ENCODE data around the gene SLC13A1. TPM values are rescaled to one million over a fixed set of nuclear protein-coding genes. Genes with fewer than 3 reads are reported as not detected.
"Not testable (repeated sequence)": the region's sequence is repeated elsewhere in the genome, so short reads cannot be mapped to it uniquely, and the experiment has no call there.

The SLC13A1 gene
- total RNA-seq, 1 experiment from 2014 or later = not detected

- BruUV-seq (replicated peaks) = no TSS peak
- Histone ChIP-seq H3K4me1 (ENCODE audit: insufficient read depth, low read length, poor library complexity, severe bottlenecking) (peaks cover 15% of the 10 kb centered on the region), H3K27ac (ENCODE audit: low read depth, low read length, poor library complexity, severe bottlenecking) (no peak overlapping the region), H3K4me3 (ENCODE audit: low read depth, low read length, poor library complexity, severe bottlenecking) (no peak overlapping the region), H3K36me3 (ENCODE audit: insufficient read depth, low read length, poor library complexity, severe bottlenecking) (no peaks in the 10 kb centered on the region), H3K9me3 (ENCODE audit: low read depth, low read length, poor library complexity, severe bottlenecking) (peaks cover 5% of the 10 kb centered on the region), H3K27me3 (replicated peaks; ENCODE audit: insufficient read depth, low read depth, low read length, poor library complexity) (no peaks in the 10 kb centered on the region)
- no peak for DNase-seq (ENCODE audit: low spot score)
- CTCF ChIA-PET = no interaction called here
- TF ChIP-seq EZH2 (IDR thresholded peaks at IDR 0.05; ENCODE audit: borderline replicate concordance, low read depth, low read length, poor library complexity, severe bottlenecking) (no peak), CTCF (conservative IDR thresholded peaks at IDR 0.05; ENCODE audit: low read depth, low read length) (no peak)
- POLR2A ChIA-PET (ENCODE audit: low non-redundant PET) = no interaction called here
- intact Hi-C loops (cut with micrococcal nuclease; ENCODE audit: unreplicated experiment) = no loop called here
Measured at GRCh38 chr7:123096434-123096833, 103.3 kb downstream of the SLC13A1 start.

DNA sequence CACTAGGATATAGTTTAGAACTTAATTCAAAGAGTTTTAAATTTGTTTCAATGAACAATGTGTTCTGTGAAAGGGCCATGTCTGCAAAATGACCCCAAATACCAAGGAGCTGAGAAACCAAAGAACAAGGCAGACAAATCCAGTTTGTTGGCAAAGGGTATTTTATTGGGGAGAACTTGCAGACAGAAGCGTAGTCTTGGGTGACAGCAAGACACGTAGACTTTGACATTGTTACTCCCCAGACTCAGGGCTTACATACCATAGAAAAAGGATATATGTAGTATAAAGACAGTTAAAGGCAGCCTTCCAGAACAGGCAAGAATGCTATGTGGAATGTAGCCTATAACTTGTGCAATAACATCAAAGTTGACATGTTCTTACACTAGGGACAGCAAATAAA is 109.3 kb downstream of the SLC13A1 start:
- ChIA-PET CTCF (no interaction called here), POLR2A (ENCODE audit: low non-redundant PET) (no interaction called here)
- Histone ChIP-seq H3K36me3 (ENCODE audit: insufficient read depth, low read length, poor library complexity, severe bottlenecking) (no peaks in the 10 kb centered on the region), H3K4me3 (ENCODE audit: low read depth, low read length, poor library complexity, severe bottlenecking) (no peak overlapping the region), H3K9me3 (ENCODE audit: low read depth, low read length, poor library complexity, severe bottlenecking) (no peaks in the 10 kb centered on the region), H3K27me3 (replicated peaks; ENCODE audit: insufficient read depth, low read depth, low read length, poor library complexity) (no peaks in the 10 kb centered on the region), H3K27ac (ENCODE audit: low read depth, low read length, poor library complexity, severe bottlenecking) (no peak overlapping the region), H3K4me1 (ENCODE audit: insufficient read depth, low read length, poor library complexity, severe bottlenecking) (no peaks in the 10 kb centered on the region)
- BruUV-seq (replicated peaks) = no TSS peak
- TF ChIP-seq CTCF (conservative IDR thresholded peaks at IDR 0.05; ENCODE audit: low read depth, low read length) (no peak), EZH2 (IDR thresholded peaks at IDR 0.05; ENCODE audit: borderline replicate concordance, low read depth, low read length, poor library complexity, severe bottlenecking) (no peak)
- no peak for DNase-seq (ENCODE audit: low spot score)
- intact Hi-C loops (cut with micrococcal nuclease; ENCODE audit: unreplicated experiment) = no loop called here

DNA sequence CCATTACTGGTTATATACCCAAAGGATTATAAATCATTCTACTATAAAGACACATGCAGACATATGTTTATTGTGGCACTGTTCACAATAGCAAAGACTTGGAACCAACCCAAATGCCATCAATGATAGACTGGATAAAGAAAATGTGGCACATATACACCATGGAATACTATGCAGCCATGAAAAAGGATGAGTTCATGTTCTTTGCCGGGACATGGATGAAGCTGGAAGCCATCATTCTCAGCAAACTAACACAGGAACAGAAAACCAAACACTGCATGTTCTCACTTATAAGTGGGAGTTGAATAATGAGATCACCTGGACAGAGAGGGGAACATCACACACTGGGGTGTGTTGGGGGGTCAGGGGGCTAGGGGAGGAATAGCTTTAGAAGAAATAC is 112.9 kb downstream of the SLC13A1 start:
- CTCF ChIA-PET; H3K4me1 ChIP-seq (ENCODE audit: insufficient read depth, low read length, poor library complexity, severe bottlenecking); H3K36me3 ChIP-seq (ENCODE audit: insufficient read depth, low read length, poor library complexity, severe bottlenecking); BruUV-seq (replicated peaks); H3K4me3 ChIP-seq (ENCODE audit: low read depth, low read length, poor library complexity, severe bottlenecking); H3K9me3 ChIP-seq (ENCODE audit: low read depth, low read length, poor library complexity, severe bottlenecking); DNase-seq (ENCODE audit: low spot score); intact Hi-C loops (cut with micrococcal nuclease; ENCODE audit: unreplicated experiment); H3K27me3 ChIP-seq (replicated peaks; ENCODE audit: insufficient read depth, low read depth, low read length, poor library complexity); H3K27ac ChIP-seq (ENCODE audit: low read depth, low read length, poor library complexity, severe bottlenecking); POLR2A ChIA-PET (ENCODE audit: low non-redundant PET): not testable (repeated sequence)

DNA sequence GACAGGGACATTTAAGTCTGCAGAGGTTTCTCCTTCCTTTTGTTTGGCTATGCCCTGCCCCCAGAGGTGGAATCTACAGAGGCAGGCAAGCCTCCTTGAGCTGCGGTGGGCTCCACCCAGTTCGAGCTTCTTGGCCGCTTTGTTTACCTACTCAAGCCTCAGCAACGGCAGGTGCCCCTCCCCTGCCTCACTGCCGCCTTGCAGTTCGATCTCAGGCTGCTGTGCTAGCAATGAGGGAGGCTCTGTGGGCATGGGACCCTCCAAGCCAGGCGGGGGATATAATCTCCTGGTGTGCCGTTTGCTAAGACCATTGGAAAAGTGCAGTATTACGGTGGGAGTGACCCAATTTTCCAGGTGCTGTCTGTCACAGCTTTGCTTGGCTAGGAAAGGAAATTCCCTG is 114.9 kb downstream of the SLC13A1 start:
- H3K9me3 ChIP-seq (ENCODE audit: low read depth, low read length, poor library complexity, severe bottlenecking); intact Hi-C loops (cut with micrococcal nuclease; ENCODE audit: unreplicated experiment); H3K36me3 ChIP-seq (ENCODE audit: insufficient read depth, low read length, poor library complexity, severe bottlenecking); BruUV-seq (replicated peaks); H3K27me3 ChIP-seq (replicated peaks; ENCODE audit: insufficient read depth, low read depth, low read length, poor library complexity); POLR2A ChIA-PET (ENCODE audit: low non-redundant PET); H3K27ac ChIP-seq (ENCODE audit: low read depth, low read length, poor library complexity, severe bottlenecking); CTCF ChIA-PET; DNase-seq (ENCODE audit: low spot score); H3K4me1 ChIP-seq (ENCODE audit: insufficient read depth, low read length, poor library complexity, severe bottlenecking); H3K4me3 ChIP-seq (ENCODE audit: low read depth, low read length, poor library complexity, severe bottlenecking): not testable (repeated sequence)

Measured in A673 (cell line).